Osteoblast (primary cell): ENCODE measurements around the gene ZDHHC14. TPM values are rescaled to one million over a fixed set of nuclear protein-coding genes. Genes with fewer than 3 reads are reported as not detected.

Experiments
- DNase-seq: peaks from one replicate; pipeline ENCODE4 v3.0.0; 2011; ENCODE audit warnings: low spot score, mixed read lengths; ENCODE audit not compliant: insufficient read length; ENCODE audit errors: missing footprints
- H2AFZ ChIP-seq: 2 replicates; pipeline ENCODE4 v1.6.0; 2011; ENCODE audit warnings: mild to moderate bottlenecking, low read length
- H3K27ac ChIP-seq: 2 replicates; pipeline ENCODE4 v1.5.1; 2011; ENCODE audit warnings: mild to moderate bottlenecking, low read depth, low read length, moderate library complexity
- H3K27me3 ChIP-seq: 2 replicates; pipeline ENCODE4 v1.6.0; 2012; ENCODE audit warnings: mild to moderate bottlenecking, control low read depth, inconsistent platforms, low read length, moderate library complexity; ENCODE audit not compliant: insufficient read depth
- H3K36me3 ChIP-seq: 2 replicates; pipeline ENCODE4 v1.5.1; 2011; ENCODE audit warnings: mild to moderate bottlenecking, low read length, control low read depth, moderate library complexity; ENCODE audit not compliant: insufficient read depth
- H3K4me1 ChIP-seq: 2 replicates; pipeline ENCODE4 v1.5.1; 2011; ENCODE audit warnings: mild to moderate bottlenecking, low read length, control low read depth, moderate library complexity; ENCODE audit not compliant: insufficient read depth
- H3K4me2 ChIP-seq: 2 replicates; pipeline ENCODE4 v1.6.0; 2011; ENCODE audit warnings: mild to moderate bottlenecking, low read length; ENCODE audit not compliant: insufficient read depth
- H3K4me3 ChIP-seq: fragments of 200-600 bp; sonication (generic); 3 replicates; pipeline ENCODE4 v1.5.1; 2012; ENCODE audit warnings: mild to moderate bottlenecking, low read length, inconsistent platforms; ENCODE audit not compliant: insufficient read depth
- H3K79me2 ChIP-seq: 2 replicates; pipeline ENCODE4 v1.6.0; 2012; ENCODE audit warnings: mild to moderate bottlenecking, low read length, control low read depth, inconsistent platforms; ENCODE audit not compliant: insufficient read depth
- H3K9me3 ChIP-seq: 2 replicates; pipeline ENCODE4 v1.5.1; 2011; ENCODE audit warnings: low read depth, low read length, control low read depth
- H4K20me1 ChIP-seq: 2 replicates; pipeline ENCODE4 v1.6.0; 2012; ENCODE audit warnings: mild to moderate bottlenecking, low read length, control low read depth; ENCODE audit not compliant: insufficient read depth
- total RNA-seq: library from RNA; depleted of rRNA; stranded (reverse); fragments of >200 nt; gene quantifications from 2 replicates; pipeline ENCODE4 v1.2.3, GENCODE V29; 2012
- TF ChIP-seq, protein P1 (sequence below): IDR thresholded peaks from 2 replicates; pipeline ENCODE4 v1.5.1; 2011; ENCODE audit warnings: mild to moderate bottlenecking, low read depth, low read length, moderate library complexity; ENCODE audit errors: extremely low read depth

ZDHHC14 gene
- total RNA-seq, 1 donor, result 1.4 TPM

DNA sequence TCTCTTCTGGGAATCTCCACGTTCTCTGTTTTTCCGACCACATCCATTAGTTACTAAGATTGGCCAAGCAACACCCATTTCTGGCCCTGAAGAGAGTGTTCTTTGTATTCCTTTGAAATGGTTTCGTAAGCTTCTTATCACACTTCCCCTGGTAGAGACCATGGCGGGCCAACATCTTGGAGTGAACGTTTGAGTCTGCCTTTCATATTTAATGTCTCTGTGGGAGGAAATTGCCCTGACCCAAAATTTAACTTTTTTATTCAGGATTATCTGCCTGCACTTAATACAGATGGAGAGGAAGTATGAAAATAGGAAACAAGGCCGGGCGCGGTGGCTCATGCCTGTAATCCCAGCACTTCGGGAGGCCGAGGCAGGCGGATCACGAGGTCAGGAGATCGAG lies 265.0 kb downstream of the ZDHHC14 start:
- DNase-seq, result no peak
- Histone ChIP-seq H2AFZ (no peak overlapping the region), H3K4me2 (no peak overlapping the region), H3K36me3 (no peaks in the 10 kb centered on the region), H3K4me1 (no peaks in the 10 kb centered on the region), H3K79me2 (no peaks in the 10 kb centered on the region), H3K4me3 (no peak overlapping the region), H3K9me3 (no peaks in the 10 kb centered on the region), H3K27me3 (no peaks in the 10 kb centered on the region), H4K20me1 (no peaks in the 10 kb centered on the region), H3K27ac (no peak overlapping the region)
- TF ChIP-seq, protein P1, sequence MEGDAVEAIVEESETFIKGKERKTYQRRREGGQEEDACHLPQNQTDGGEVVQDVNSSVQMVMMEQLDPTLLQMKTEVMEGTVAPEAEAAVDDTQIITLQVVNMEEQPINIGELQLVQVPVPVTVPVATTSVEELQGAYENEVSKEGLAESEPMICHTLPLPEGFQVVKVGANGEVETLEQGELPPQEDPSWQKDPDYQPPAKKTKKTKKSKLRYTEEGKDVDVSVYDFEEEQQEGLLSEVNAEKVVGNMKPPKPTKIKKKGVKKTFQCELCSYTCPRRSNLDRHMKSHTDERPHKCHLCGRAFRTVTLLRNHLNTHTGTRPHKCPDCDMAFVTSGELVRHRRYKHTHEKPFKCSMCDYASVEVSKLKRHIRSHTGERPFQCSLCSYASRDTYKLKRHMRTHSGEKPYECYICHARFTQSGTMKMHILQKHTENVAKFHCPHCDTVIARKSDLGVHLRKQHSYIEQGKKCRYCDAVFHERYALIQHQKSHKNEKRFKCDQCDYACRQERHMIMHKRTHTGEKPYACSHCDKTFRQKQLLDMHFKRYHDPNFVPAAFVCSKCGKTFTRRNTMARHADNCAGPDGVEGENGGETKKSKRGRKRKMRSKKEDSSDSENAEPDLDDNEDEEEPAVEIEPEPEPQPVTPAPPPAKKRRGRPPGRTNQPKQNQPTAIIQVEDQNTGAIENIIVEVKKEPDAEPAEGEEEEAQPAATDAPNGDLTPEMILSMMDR, result no peak

- H3K4me1 ChIP-seq, result no peaks in the 10 kb centered on the region
- no peak overlapping the region for H3K4me3 ChIP-seq
- H2AFZ ChIP-seq, result no peak overlapping the region
- peak; percentile 27 for DNase-seq
- no peak overlapping the region for H3K4me2 ChIP-seq
- no peaks in the 10 kb centered on the region for H3K27me3 ChIP-seq
- H3K36me3 ChIP-seq, result no peaks in the 10 kb centered on the region
- H4K20me1 ChIP-seq, result no peaks in the 10 kb centered on the region
- TF ChIP-seq, protein P1, result no peak
- no peaks in the 10 kb centered on the region for H3K79me2 ChIP-seq
- no peaks in the 10 kb centered on the region for H3K9me3 ChIP-seq
- no peak overlapping the region for H3K27ac ChIP-seq
Measured at GRCh38 chr6:157647261-157647915, 266.4 kb downstream of the ZDHHC14 start.

- no peaks in the 10 kb centered on the region for H3K9me3 ChIP-seq
- no peak overlapping the region for H2AFZ ChIP-seq
- no peak overlapping the region for H3K4me3 ChIP-seq
- DNase-seq, result no peak
- no peaks in the 10 kb centered on the region for H3K27me3 ChIP-seq
- no peaks in the 10 kb centered on the region for H3K79me2 ChIP-seq
- H3K4me2 ChIP-seq, result no peak overlapping the region
- H4K20me1 ChIP-seq, result no peaks in the 10 kb centered on the region
- H3K27ac ChIP-seq, result no peak overlapping the region
- TF ChIP-seq, protein P1, result no peak
- no peaks in the 10 kb centered on the region for H3K4me1 ChIP-seq
- H3K36me3 ChIP-seq, result no peaks in the 10 kb centered on the region
Measured at GRCh38 chr6:157648561-157648960, 267.6 kb downstream of the ZDHHC14 start.

GRCh38 chr6:157649311-157650260 lies 268.6 kb downstream of the ZDHHC14 start:
- H3K9me3 ChIP-seq, result no peaks in the 10 kb centered on the region
- no peaks in the 10 kb centered on the region for H3K36me3 ChIP-seq
- H3K4me3 ChIP-seq, result no peak overlapping the region
- H4K20me1 ChIP-seq, result no peaks in the 10 kb centered on the region
- H3K4me1 ChIP-seq, result no peaks in the 10 kb centered on the region
- no peak for DNase-seq
- H3K79me2 ChIP-seq, result no peaks in the 10 kb centered on the region
- no peaks in the 10 kb centered on the region for H3K27me3 ChIP-seq
- no peak overlapping the region for H2AFZ ChIP-seq
- TF ChIP-seq, protein P1, result no peak
- no peak overlapping the region for H3K27ac ChIP-seq
- H3K4me2 ChIP-seq, result no peak overlapping the region
